ENCODE data around the gene GTPBP3. TPM values are rescaled to one million over a fixed set of nuclear protein-coding genes. Genes with fewer than 3 reads are reported as not detected.
A peak's percentile ranks its signal among the peaks of the same experiment; 100 is the strongest.

Gene GTPBP3
- total and polyA plus RNA-seq, 9 of the 15 experiments (the other 6 are each of a cell fraction or from before 2014, with no cell fraction given) = 4.9 to 124 (median 22.6) TPM

- H3K4me2 ChIP-seq (ENCODE audit: insufficient read depth, low read length) = peak overlapping the region; percentile 92
- H3K4me1 ChIP-seq (replicated peaks in 1 of 2; ENCODE audit: control insufficient read depth in 2 of 2, insufficient read depth in 2 of 2, low read length in 2 of 2) = peaks cover 22 to 40% of the 10 kb centered on the region in 2 experiments
- 1% methylated on average over 38 of the region's 50 CpGs for WGBS (ENCODE audit: insufficient coverage, low coverage, missing lambda C conversion rate)
- no peaks in the 10 kb centered on the region for H4K20me1 ChIP-seq (replicated peaks; ENCODE audit: control insufficient read depth, insufficient read depth, low read length)
- ATAC-seq = peak; percentile 99
- intact Hi-C loops (cut with micrococcal nuclease) (no loop called here), in situ Hi-C loops (cut with MboI) (no loop called here)
- ChIA-PET CTCF (ENCODE audit: low intra/inter-chr PET ratio) (interaction anchor here (0.6 to 2.0 kb wide), 5 partner anchors 86 to 131 kb away, joined by 3 to 7 read pairs (median 3); no protein-coding TSS in a partner anchor), POLR2A (interaction anchor here (0.5 to 0.7 kb wide), 3 partner anchors 35 to 67 kb away, joined by 3 to 4 read pairs (median 3); no protein-coding TSS in a partner anchor)
- no peaks in the 10 kb centered on the region for H3K27me3 ChIP-seq (ENCODE audit: control insufficient read depth in 2 of 2, insufficient read depth in 2 of 2, low read length in 2 of 2)
- H3K27ac ChIP-seq (ENCODE audit: extremely low read depth, low read depth, low read length) = no peak overlapping the region
- peak overlapping the region in 1 of 2 experiments; percentile 86; a peak in 3 of 4 replicates for H3K9ac ChIP-seq (ENCODE audit: insufficient read depth in 1 of 2, low read depth in 2 of 2, low read length in 2 of 2)
- peak overlapping the region; percentile 51 for H3K4me3 ChIP-seq
- H3K9me3 ChIP-seq (replicated peaks; ENCODE audit: control insufficient read depth, insufficient read depth, low read depth, low read length) = peaks cover 9% of the 10 kb centered on the region
- DNase-seq (ENCODE audit: extremely low read depth in 1 of 4, low spot score in 3 of 4) = peak; percentile 96 to 97 (median 97)
- no peaks in the 10 kb centered on the region for H3K79me2 ChIP-seq (ENCODE audit: control insufficient read depth, insufficient read depth, low read length)
- no peaks in the 10 kb centered on the region for H3K36me3 ChIP-seq (ENCODE audit: control insufficient read depth, insufficient read depth, low read length)
- no TSS peak for BruUV-seq (replicated peaks)
- peak overlapping the region; percentile 92 for H2AFZ ChIP-seq (ENCODE audit: low read depth, low read length)
- no peaks in the 10 kb centered on the region for H3K9me1 ChIP-seq (ENCODE audit: control insufficient read depth, insufficient read depth, low read length)
- peak; percentile 86 for FAIRE-seq
- TF ChIP-seq CBX1 (IDR thresholded peaks at IDR 0.05; ENCODE audit: low read depth) = peak; percentile 46; the same call in 1 of the 2 replicates
- no peak for TF ChIP-seq ZEB2 (IDR thresholded peaks at IDR 0.05)
- no peak for TF ChIP-seq SMAD3 (CRISPR knock-in tag; conservative IDR thresholded peaks at IDR 0.05)
- TF ChIP-seq ZBTB11 (CRISPR knock-in tag; IDR thresholded peaks at IDR 0.05) = no peak
- no peak for TF ChIP-seq ZC3H8 (IDR thresholded peaks at IDR 0.05)
- TF ChIP-seq STAT5A (IDR thresholded peaks at IDR 0.05; ENCODE audit: borderline replicate concordance, low read length) = no peak
- TF ChIP-seq MXD1 (CRISPR knock-in tag; IDR thresholded peaks at IDR 0.05; ENCODE audit: borderline replicate concordance, poor library complexity, severe bottlenecking) = no peak
- no peak for TF ChIP-seq ETV1 (tag; conservative IDR thresholded peaks at IDR 0.05; ENCODE audit: low read depth)
- TF ChIP-seq BACH1 (tag; IDR thresholded peaks at IDR 0.05) = no peak
- TF ChIP-seq HMG20A (CRISPR knock-in tag; conservative IDR thresholded peaks at IDR 0.05) = no peak
- TF ChIP-seq TRIM25 (IDR thresholded peaks at IDR 0.05; ENCODE audit: borderline replicate concordance) = no peak
- TF ChIP-seq EGR1 (conservative IDR thresholded peaks at IDR 0.05) = no peak
- no peak for TF ChIP-seq SMARCE1 (IDR thresholded peaks at IDR 0.05)
Observed at GRCh38 chr19:17390665-17391370, 53.5 kb downstream of the GTPBP3 start.
